CD14-positive monocyte (primary cell): ENCODE results near the gene OXCT2. TPM values are rescaled to one million over a fixed set of nuclear protein-coding genes. Genes with fewer than 3 reads are reported as not detected.

Experiments used
- DNase-seq, 3 donors: peaks; one replicate each; pipeline ENCODE4 v3.0.0-alpha.2; 2011 to 2022
- H2AFZ ChIP-seq: 2 replicates; pipeline ENCODE4 v1.6.0; 2012; ENCODE audit warnings: mild to moderate bottlenecking, low read depth, low read length, inconsistent platforms; ENCODE audit not compliant: insufficient read depth, poor library complexity, severe bottlenecking
- H3K27ac ChIP-seq, 2 donors: 1 replicate in 1 of 2; 2 replicates in 1 of 2; pipeline ENCODE4 v1.5.1; 2012 to 2013; ENCODE audit warnings: low read length in 2 of 2, control low read depth in 1 of 2, inconsistent platforms in 1 of 2, low read depth in 1 of 2, mild to moderate bottlenecking in 1 of 2
- H3K27me3 ChIP-seq, 2 donors: one replicate each; pipeline versions ENCODE4 v1.6.0 to v1.6.1; 2011 to 2013; ENCODE audit warnings: low read length in 2 of 2; ENCODE audit not compliant: control insufficient read depth in 2 of 2, insufficient read depth in 2 of 2
- H3K36me3 ChIP-seq, 2 donors: replicated peaks in 1 of 2; 1 replicate in 1 of 2; 2 replicates in 1 of 2; pipeline versions ENCODE4 v1.5.1 to v1.6.1; 2012 to 2013; ENCODE audit warnings: low read length in 2 of 2, control low read depth in 1 of 2, inconsistent platforms in 1 of 2, mild to moderate bottlenecking in 1 of 2; ENCODE audit not compliant: insufficient read depth in 2 of 2, control insufficient read depth in 1 of 2
- H3K4me1 ChIP-seq, 2 donors: 1 replicate in 1 of 2; 2 replicates in 1 of 2; pipeline versions ENCODE4 v1.5.1 to v1.6.1; 2012 to 2013; ENCODE audit warnings: low read length in 2 of 2, control low read depth in 1 of 2, inconsistent platforms in 1 of 2, mild to moderate bottlenecking in 1 of 2, moderate library complexity in 1 of 2; ENCODE audit not compliant: insufficient read depth in 2 of 2, control insufficient read depth in 1 of 2
- H3K4me2 ChIP-seq: replicated peaks from 2 replicates; pipeline ENCODE3; 2012; ENCODE audit warnings: low read length, moderate library complexity, mild to moderate bottlenecking; ENCODE audit not compliant: poor library complexity, severe bottlenecking; ENCODE audit errors: extremely low read depth
- H3K4me3 ChIP-seq, 3 experiments: fragments of 200-600 bp in 1 of 3; sonication (generic) in 1 of 3; replicated peaks in 1 of 3; 1 replicate in 2 of 3; 2 replicates in 1 of 3; pipeline ENCODE4 v1.5.1; 2011 to 2013; ENCODE audit warnings: low read length in 3 of 3, mild to moderate bottlenecking in 3 of 3, control low read depth in 2 of 3, low read depth in 2 of 3, inconsistent platforms in 1 of 3, moderate library complexity in 1 of 3
- H3K79me2 ChIP-seq: 2 replicates; pipeline ENCODE4 v1.6.0; 2012; ENCODE audit warnings: mild to moderate bottlenecking, control low read depth, inconsistent platforms, low read length, moderate library complexity; ENCODE audit not compliant: insufficient read depth
- H3K9ac ChIP-seq: 2 replicates; pipeline ENCODE4 v1.6.0; 2017; ENCODE audit warnings: low read length, mild to moderate bottlenecking; ENCODE audit not compliant: insufficient read depth, poor library complexity, severe bottlenecking
- H3K9me3 ChIP-seq, 2 donors: replicated peaks in 1 of 2; 1 replicate in 1 of 2; 2 replicates in 1 of 2; pipeline versions ENCODE4 v1.5.1 to v1.6.1; 2012 to 2013; ENCODE audit warnings: low read length in 2 of 2, control low read depth in 1 of 2; ENCODE audit not compliant: control insufficient read depth in 1 of 2, insufficient read depth in 1 of 2
- H4K20me1 ChIP-seq: 2 replicates; pipeline ENCODE4 v1.6.0; 2012; ENCODE audit warnings: mild to moderate bottlenecking, low read length, control low read depth, moderate library complexity; ENCODE audit not compliant: insufficient read depth
- H3K27ac Mint-ChIP-seq, 7 donors: one replicate each; pipeline ENCODE4 v1.8.0; 2020; ENCODE audit warnings: mild to moderate bottlenecking in 7 of 7, mixed read lengths in 7 of 7, moderate library complexity in 6 of 7, inconsistent platforms in 2 of 7
- H3K27me3 Mint-ChIP-seq, 3 donors: one replicate each; pipeline ENCODE4 v1.8.0; 2021 to 2022; ENCODE audit warnings: low read depth in 3 of 3, mild to moderate bottlenecking in 3 of 3, mixed read lengths in 3 of 3, moderate library complexity in 3 of 3, inconsistent platforms in 1 of 3
- H3K36me3 Mint-ChIP-seq, 2 donors: one replicate each; pipeline ENCODE4 v1.8.0; 2020; ENCODE audit warnings: mixed read lengths in 2 of 2, inconsistent platforms in 1 of 2, mild to moderate bottlenecking in 1 of 2
- H3K4me1 Mint-ChIP-seq: one replicate; pipeline ENCODE4 v1.8.0; 2020; ENCODE audit warnings: mild to moderate bottlenecking, mixed read lengths
- H3K4me3 Mint-ChIP-seq, 2 donors: one replicate each; pipeline ENCODE4 v1.8.0; 2020; ENCODE audit warnings: mild to moderate bottlenecking in 2 of 2, mixed read lengths in 2 of 2, moderate library complexity in 1 of 2
- H3K9me3 Mint-ChIP-seq, 7 donors: one replicate each; pipeline ENCODE4 v1.8.0; 2020 to 2022; ENCODE audit warnings: mixed read lengths in 7 of 7, mild to moderate bottlenecking in 6 of 7, moderate library complexity in 6 of 7, inconsistent platforms in 2 of 7
- CTCF ChIP-seq: fragments of 200-600 bp; IDR thresholded peaks from one replicate; pipeline ENCODE4 v1.8.0; 2022; ENCODE audit warnings: antibody characterized with exemption, mild to moderate bottlenecking
- WGBS: methylation state at CpG from one replicate; pipeline ENCODE4 v1.1.5; 2013; ENCODE audit warnings: missing lambda C conversion rate; ENCODE audit not compliant: insufficient coverage; 5-methylcytosine and 5-hydroxymethylcytosine counted together
- intact Hi-C, 2 donors: fragments of 100-400 bp; cut with micrococcal nuclease; formaldehyde crosslinking; loops; one replicate each; pipeline versions ENCODE4 v1.15.0 to v1.15.1; 2023
- polyA plus RNA-seq, 3 donors: library from polyadenylated mRNA; depleted of rRNA in 1 of 3; unstranded in 2 of 3; stranded (reverse) in 1 of 3; fragments of 300-500 nt in 2 of 3; fragments of >200 nt in 1 of 3; fragmentation: Illumina TruSeq in 2 of 3; gene quantifications; 1 replicate in 2 of 3; 2 replicates in 1 of 3; pipeline ENCODE4 v1.2.3, GENCODE V29; 2012 to 2021

The OXCT2 gene
- polyA plus RNA-seq, 3 donors, result 0.16 to 1.4 (median 0.38) TPM

GRCh38 chr1:39808784-39809517, 37.8 kb upstream of the OXCT2 start:
- Mint-ChIP-seq H3K36me3 (peaks cover 11 to 14% of the 10 kb centered on the region in 2 donors), H3K9me3 (peaks cover 2 to 9% (median 4%) of the 10 kb centered on the region in 7 donors), H3K4me1 (peaks cover 12% of the 10 kb centered on the region), H3K27ac (no peak overlapping the region), H3K27me3 (peaks cover 0 to 1% (median 0%) of the 10 kb centered on the region in 3 donors), H3K4me3 (no peak overlapping the region)
- DNase-seq, result no peak
- no peak overlapping the region for H3K4me3 ChIP-seq
- H3K9ac ChIP-seq, result no peak overlapping the region
- H3K36me3 ChIP-seq, result peaks cover 0 to 2% of the 10 kb centered on the region in 2 donors
- peaks cover 5 to 7% of the 10 kb centered on the region in 2 donors for H3K4me1 ChIP-seq
- 100% methylated on average over 1 of the region's 8 CpGs for WGBS
- no peak overlapping the region for H3K27ac ChIP-seq
- no peaks in the 10 kb centered on the region for H3K9me3 ChIP-seq
- no peaks in the 10 kb centered on the region for H3K27me3 ChIP-seq
- TF ChIP-seq CTCF, result no peak
- H3K4me2 ChIP-seq, result no peak overlapping the region
- no peaks in the 10 kb centered on the region for H3K79me2 ChIP-seq
- intact Hi-C loops, result no loop called here
- no peak overlapping the region for H2AFZ ChIP-seq
- no peaks in the 10 kb centered on the region for H4K20me1 ChIP-seq

GRCh38 chr1:39805385-39805784, 34.2 kb upstream of the OXCT2 start:
- TF ChIP-seq CTCF, result no peak
- Histone ChIP-seq H2AFZ (no peak overlapping the region), H3K4me3 (no peak overlapping the region), H3K4me1 (peaks cover 27 to 29% of the 10 kb centered on the region in 2 donors), H3K27me3 (no peaks in the 10 kb centered on the region), H4K20me1 (no peaks in the 10 kb centered on the region), H3K36me3 (peaks cover 0 to 2% of the 10 kb centered on the region in 2 donors), H3K79me2 (peaks cover 12% of the 10 kb centered on the region), H3K9ac (no peak overlapping the region), H3K4me2 (no peak overlapping the region), H3K9me3 (no peaks in the 10 kb centered on the region), H3K27ac (no peak overlapping the region)
- Mint-ChIP-seq H3K27ac (peak overlapping the region in 2 of 7 donors; percentile 31 to 75), H3K36me3 (peaks cover 8 to 19% of the 10 kb centered on the region in 2 donors), H3K4me1 (peaks cover 37% of the 10 kb centered on the region), H3K4me3 (no peak overlapping the region), H3K9me3 (peaks cover 2 to 5% (median 4%) of the 10 kb centered on the region in 7 donors), H3K27me3 (peaks cover 0 to 1% (median 0%) of the 10 kb centered on the region in 3 donors)
- WGBS, result no CpG with 5 or more reads among the region's 2 CpGs
- intact Hi-C loops, result no loop called here
- DNase-seq, result peak in 1 of 3 donors; percentile 40
